Neural progenitor cell (in vitro differentiated cells): ENCODE measurements around the gene DZIP1L. TPM values are rescaled to one million over a fixed set of nuclear protein-coding genes. Genes with fewer than 3 reads are reported as not detected.

ENCODE experiments used
- DNase-seq: peaks from one replicate; pipeline ENCODE4 v3.0.0-alpha.2; 2016; ENCODE audit warnings: low spot score
- H2AFZ ChIP-seq: fragments of 200-600 bp; sonication (generic); replicated peaks from 2 replicates; pipeline ENCODE4 v1.6.1; 2016; ENCODE audit warnings: antibody characterized with exemption
- H3F3A ChIP-seq: fragments of 200-600 bp; sonication (generic); 2 replicates; pipeline ENCODE4 v1.6.1; 2016; ENCODE audit warnings: antibody characterized with exemption, low read depth
- H3K27ac ChIP-seq: fragments of 200-600 bp; sonication (generic); 2 replicates; pipeline ENCODE4 v1.5.1; 2016; ENCODE audit warnings: mild to moderate bottlenecking
- H3K27me3 ChIP-seq: fragments of 200-600 bp; sonication (generic); 2 replicates; pipeline ENCODE4 v1.6.1; 2016; ENCODE audit warnings: mild to moderate bottlenecking, moderate library complexity
- H3K36me3 ChIP-seq: fragments of 200-600 bp; sonication (generic); 2 replicates; pipeline ENCODE4 v1.5.1; 2016
- H3K4me1 ChIP-seq: fragments of 200-600 bp; sonication (generic); 2 replicates; pipeline ENCODE4 v1.6.1; 2016; ENCODE audit warnings: mixed run types
- H3K4me2 ChIP-seq: fragments of 200-600 bp; sonication (generic); 2 replicates; pipeline ENCODE4 v1.6.1; 2016
- H3K4me3 ChIP-seq: fragments of 200-600 bp; sonication (generic); 2 replicates; pipeline ENCODE4 v1.5.1; 2016
- H3K79me2 ChIP-seq: fragments of 200-600 bp; sonication (generic); 2 replicates; pipeline ENCODE4 v1.6.1; 2016; ENCODE audit warnings: low read depth
- H3K9ac ChIP-seq: fragments of 200-600 bp; sonication (generic); 2 replicates; pipeline ENCODE4 v1.6.1; 2016
- H3K9me3 ChIP-seq: fragments of 200-600 bp; sonication (generic); 2 replicates; pipeline ENCODE4 v1.5.1; 2016; ENCODE audit warnings: low read depth
- H4K20me1 ChIP-seq: fragments of 200-600 bp; sonication (generic); 2 replicates; pipeline ENCODE4 v1.6.1; 2016; ENCODE audit warnings: low read depth
- H3K27ac Mint-ChIP-seq: 3 replicates; pipeline ENCODE4 v1.8.0; 2021; ENCODE audit warnings: mixed read lengths
- H3K27me3 Mint-ChIP-seq: 2 replicates; pipeline ENCODE4 v1.8.0; 2022; ENCODE audit warnings: low read depth, mild to moderate bottlenecking, inconsistent platforms, moderate library complexity, mixed read lengths; ENCODE audit not compliant: insufficient read depth
- H3K36me3 Mint-ChIP-seq: 3 replicates; pipeline ENCODE4 v1.8.0; 2021; ENCODE audit warnings: mixed read lengths
- H3K4me1 Mint-ChIP-seq: 3 replicates; pipeline ENCODE4 v1.8.0; 2021; ENCODE audit warnings: mixed read lengths
- H3K4me3 Mint-ChIP-seq: 3 replicates; pipeline ENCODE4 v1.8.0; 2021; ENCODE audit warnings: mild to moderate bottlenecking, moderate library complexity, mixed read lengths
- H3K9me3 Mint-ChIP-seq: 3 replicates; pipeline ENCODE4 v1.8.0; 2020; ENCODE audit warnings: mixed read lengths
- EZH2 ChIP-seq: fragments of 200-600 bp; sonication (generic); IDR thresholded peaks from 2 replicates; pipeline ENCODE4 v1.6.1; 2017; ENCODE audit warnings: antibody characterized with exemption, mild to moderate bottlenecking, moderate library complexity
- EZH2phosphoT487 ChIP-seq: fragments of 200-600 bp; sonication (generic); IDR thresholded peaks from 2 replicates; pipeline ENCODE4 v1.6.1; 2017; ENCODE audit warnings: antibody characterized with exemption
- total RNA-seq: library from RNA; depleted of rRNA; stranded (reverse); fragments of >200 nt; gene quantifications from 2 replicates; pipeline ENCODE4 v1.2.3, GENCODE V29; 2015; ENCODE audit warnings: low replicate concordance
- TF ChIP-seq, protein P1 (sequence below): fragments of 200-600 bp; sonication (generic); IDR thresholded peaks from 2 replicates; pipeline ENCODE4 v1.5.1; 2017; ENCODE audit warnings: antibody characterized with exemption, mild to moderate bottlenecking

The DZIP1L gene
- total RNA-seq, 1 donor from 2014 or later, result 10.4 TPM

DNA sequence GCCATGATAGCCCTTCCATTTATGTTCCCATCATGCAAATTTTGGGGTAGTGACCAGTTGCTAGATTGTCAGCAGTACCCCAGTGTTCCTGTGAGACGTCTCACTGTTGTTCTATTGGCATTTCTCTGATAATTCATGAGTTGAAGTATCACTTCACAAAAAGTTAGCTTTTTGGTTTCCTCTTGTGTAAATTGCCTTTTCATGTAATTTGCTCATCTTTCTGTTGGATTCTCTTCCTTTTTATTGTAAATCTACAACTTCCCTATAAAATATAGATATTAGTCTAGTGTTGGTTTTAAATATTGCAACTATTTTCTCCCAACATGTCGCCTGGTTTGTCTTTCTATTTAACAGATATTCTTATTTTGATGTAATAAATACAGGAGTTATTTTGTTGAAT is 24.3 kb upstream of the DZIP1L start:
- H3K4me3 Mint-ChIP-seq, result no peak overlapping the region
- H3K27ac Mint-ChIP-seq, result no peak overlapping the region
- TF ChIP-seq, protein P1, sequence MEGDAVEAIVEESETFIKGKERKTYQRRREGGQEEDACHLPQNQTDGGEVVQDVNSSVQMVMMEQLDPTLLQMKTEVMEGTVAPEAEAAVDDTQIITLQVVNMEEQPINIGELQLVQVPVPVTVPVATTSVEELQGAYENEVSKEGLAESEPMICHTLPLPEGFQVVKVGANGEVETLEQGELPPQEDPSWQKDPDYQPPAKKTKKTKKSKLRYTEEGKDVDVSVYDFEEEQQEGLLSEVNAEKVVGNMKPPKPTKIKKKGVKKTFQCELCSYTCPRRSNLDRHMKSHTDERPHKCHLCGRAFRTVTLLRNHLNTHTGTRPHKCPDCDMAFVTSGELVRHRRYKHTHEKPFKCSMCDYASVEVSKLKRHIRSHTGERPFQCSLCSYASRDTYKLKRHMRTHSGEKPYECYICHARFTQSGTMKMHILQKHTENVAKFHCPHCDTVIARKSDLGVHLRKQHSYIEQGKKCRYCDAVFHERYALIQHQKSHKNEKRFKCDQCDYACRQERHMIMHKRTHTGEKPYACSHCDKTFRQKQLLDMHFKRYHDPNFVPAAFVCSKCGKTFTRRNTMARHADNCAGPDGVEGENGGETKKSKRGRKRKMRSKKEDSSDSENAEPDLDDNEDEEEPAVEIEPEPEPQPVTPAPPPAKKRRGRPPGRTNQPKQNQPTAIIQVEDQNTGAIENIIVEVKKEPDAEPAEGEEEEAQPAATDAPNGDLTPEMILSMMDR, result no peak
- TF ChIP-seq EZH2phosphoT487 (no peak), EZH2 (no peak)
- Histone ChIP-seq H3K27ac (no peak overlapping the region), H3K27me3 (no peaks in the 10 kb centered on the region), H3K9ac (no peak overlapping the region), H3K4me2 (no peak overlapping the region), H3K4me3 (no peak overlapping the region), H2AFZ (no peak overlapping the region), H3K79me2 (no peaks in the 10 kb centered on the region), H3F3A (no peaks in the 10 kb centered on the region), H3K9me3 (no peaks in the 10 kb centered on the region), H3K4me1 (no peaks in the 10 kb centered on the region), H4K20me1 (no peaks in the 10 kb centered on the region), H3K36me3 (no peaks in the 10 kb centered on the region)
- DNase-seq, result no peak
- no peaks in the 10 kb centered on the region for H3K27me3 Mint-ChIP-seq
- no peaks in the 10 kb centered on the region for H3K36me3 Mint-ChIP-seq
- no peaks in the 10 kb centered on the region for H3K4me1 Mint-ChIP-seq
- H3K9me3 Mint-ChIP-seq, result peaks cover 7% of the 10 kb centered on the region

DNA sequence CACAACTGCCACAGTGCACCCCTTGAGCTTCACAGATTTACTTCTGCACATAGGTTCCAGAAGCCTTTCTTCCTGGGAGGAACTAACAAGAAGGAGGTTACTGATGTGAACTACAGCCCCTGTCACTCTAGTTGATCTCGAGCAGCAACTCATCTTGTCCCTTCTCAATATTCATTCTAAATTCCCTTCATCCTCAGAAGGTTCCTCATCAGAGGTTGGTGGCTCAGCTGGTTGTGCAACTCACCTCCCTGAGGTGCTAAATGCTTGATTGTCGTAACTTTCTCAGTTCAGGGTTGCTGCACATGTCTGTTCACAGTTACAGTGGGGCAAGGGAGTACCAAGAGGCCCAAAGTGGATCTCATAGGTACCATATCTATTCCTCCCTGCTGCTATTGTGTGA is 22.5 kb upstream of the DZIP1L start:
- no peaks in the 10 kb centered on the region for H3K4me1 ChIP-seq
- no peak for TF ChIP-seq EZH2
- TF ChIP-seq EZH2phosphoT487, result no peak
- TF ChIP-seq, protein P1, result no peak
- H3K36me3 ChIP-seq, result no peaks in the 10 kb centered on the region
- Mint-ChIP-seq H3K4me3 (no peak overlapping the region), H3K9me3 (no peaks in the 10 kb centered on the region), H3K27me3 (no peaks in the 10 kb centered on the region), H3K27ac (no peak overlapping the region), H3K4me1 (no peaks in the 10 kb centered on the region), H3K36me3 (no peaks in the 10 kb centered on the region)
- no peak overlapping the region for H3K9ac ChIP-seq
- H3K27ac ChIP-seq, result no peak overlapping the region
- H3K4me2 ChIP-seq, result no peak overlapping the region
- no peak for DNase-seq
- H2AFZ ChIP-seq, result no peak overlapping the region
- H3K27me3 ChIP-seq, result no peaks in the 10 kb centered on the region
- H3K79me2 ChIP-seq, result no peaks in the 10 kb centered on the region
- H3F3A ChIP-seq, result no peaks in the 10 kb centered on the region
- H3K4me3 ChIP-seq, result no peak overlapping the region
- H4K20me1 ChIP-seq, result no peaks in the 10 kb centered on the region
- no peaks in the 10 kb centered on the region for H3K9me3 ChIP-seq

DNA sequence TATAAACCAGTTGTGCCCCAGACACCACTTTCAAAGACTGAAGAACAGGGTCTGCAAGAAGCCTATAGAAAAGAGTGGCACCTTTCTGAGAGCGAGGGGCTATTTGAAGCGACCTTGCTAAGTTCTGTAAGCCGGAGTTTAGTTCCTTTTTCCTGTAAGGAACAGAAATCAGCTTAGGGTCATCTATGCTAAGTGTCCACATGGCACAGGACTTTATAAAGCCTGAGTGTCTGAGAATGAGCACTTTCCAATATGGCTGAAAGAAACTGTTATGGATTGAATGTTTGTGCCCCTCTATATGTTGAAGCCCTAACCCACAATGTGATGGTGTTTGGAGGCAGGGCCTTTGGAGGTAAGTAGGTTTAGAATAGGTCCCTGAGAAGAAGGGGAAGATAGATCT is 20.8 kb upstream of the DZIP1L start:
- Mint-ChIP-seq H3K27ac (no peak overlapping the region), H3K4me3 (no peak overlapping the region), H3K36me3 (no peaks in the 10 kb centered on the region), H3K4me1 (no peaks in the 10 kb centered on the region), H3K9me3 (no peaks in the 10 kb centered on the region), H3K27me3 (no peaks in the 10 kb centered on the region)
- H3K4me1 ChIP-seq, result no peaks in the 10 kb centered on the region
- H3F3A ChIP-seq, result no peaks in the 10 kb centered on the region
- no peak overlapping the region for H3K9ac ChIP-seq
- no peak overlapping the region for H2AFZ ChIP-seq
- DNase-seq, result no peak
- no peaks in the 10 kb centered on the region for H4K20me1 ChIP-seq
- no peak overlapping the region for H3K4me3 ChIP-seq
- TF ChIP-seq EZH2 (no peak), EZH2phosphoT487 (no peak)
- TF ChIP-seq, protein P1, result no peak
- H3K4me2 ChIP-seq, result no peak overlapping the region
- H3K27ac ChIP-seq, result no peak overlapping the region
- H3K79me2 ChIP-seq, result no peaks in the 10 kb centered on the region
- no peaks in the 10 kb centered on the region for H3K27me3 ChIP-seq
- no peaks in the 10 kb centered on the region for H3K36me3 ChIP-seq
- H3K9me3 ChIP-seq, result no peaks in the 10 kb centered on the region

DNA sequence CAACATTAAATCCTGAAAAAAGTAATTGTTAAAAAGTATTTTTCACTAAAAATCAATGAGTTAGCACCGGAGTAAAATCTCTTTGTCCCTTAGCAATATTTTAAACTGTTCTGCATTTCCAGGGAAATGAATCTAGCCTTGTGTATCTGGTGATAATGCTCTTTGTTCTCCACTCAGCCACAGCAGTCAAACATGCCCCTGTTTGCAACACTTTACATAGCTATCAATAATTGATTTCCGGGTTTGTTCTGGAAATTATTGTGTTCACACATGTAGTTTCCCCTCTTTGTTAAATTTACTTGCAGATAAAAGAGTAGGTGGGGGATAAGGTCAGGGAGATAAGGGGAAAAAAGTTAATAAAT is 20.4 kb upstream of the DZIP1L start:
- no peaks in the 10 kb centered on the region for H3K9me3 Mint-ChIP-seq
- Histone ChIP-seq H3K9me3 (no peaks in the 10 kb centered on the region), H3K27me3 (no peaks in the 10 kb centered on the region), H3K27ac (no peak overlapping the region), H3K4me2 (no peak overlapping the region), H3K4me1 (no peaks in the 10 kb centered on the region), H3K79me2 (no peaks in the 10 kb centered on the region), H2AFZ (no peak overlapping the region), H3F3A (no peaks in the 10 kb centered on the region), H3K9ac (no peak overlapping the region), H3K4me3 (no peak overlapping the region), H3K36me3 (no peaks in the 10 kb centered on the region), H4K20me1 (no peaks in the 10 kb centered on the region)
- no peaks in the 10 kb centered on the region for H3K36me3 Mint-ChIP-seq
- no peak for TF ChIP-seq EZH2
- TF ChIP-seq, protein P1, result no peak
- no peak for TF ChIP-seq EZH2phosphoT487
- H3K27me3 Mint-ChIP-seq, result no peaks in the 10 kb centered on the region
- H3K4me3 Mint-ChIP-seq, result no peak overlapping the region
- H3K27ac Mint-ChIP-seq, result no peak overlapping the region
- DNase-seq, result no peak
- H3K4me1 Mint-ChIP-seq, result no peaks in the 10 kb centered on the region
